Mesendoderm (in vitro differentiated cells): ENCODE data around the gene SEPTIN1.

Source experiments
- DNase-seq: peaks from one replicate; pipeline ENCODE4 v3.0.0; 2013
- H2AK5ac ChIP-seq: 2 replicates; pipeline ENCODE4 v1.6.1; 2013; ENCODE audit warnings: low read length, inconsistent platforms
- H2BK120ac ChIP-seq: 2 replicates; pipeline ENCODE4 v1.6.1; 2013; ENCODE audit warnings: low read depth, mild to moderate bottlenecking, low read length, moderate library complexity, mixed read lengths
- H2BK15ac ChIP-seq: replicated peaks from 2 replicates; pipeline ENCODE4 v1.6.1; 2013; ENCODE audit warnings: low read depth, mild to moderate bottlenecking, moderate library complexity
- H2BK5ac ChIP-seq: 2 replicates; pipeline ENCODE4 v1.6.1; 2013; ENCODE audit warnings: low read length, inconsistent platforms
- H3K18ac ChIP-seq: 2 replicates; pipeline ENCODE4 v1.6.1; 2013; ENCODE audit warnings: mild to moderate bottlenecking, low read length, mixed read lengths
- H3K23ac ChIP-seq: one replicate; pipeline ENCODE4 v1.6.1; 2013; ENCODE audit warnings: low read length
- H3K27ac ChIP-seq: 2 replicates; pipeline ENCODE4 v1.5.1; 2013; ENCODE audit warnings: low read depth, mild to moderate bottlenecking, inconsistent platforms, low read length, moderate library complexity
- H3K27me3 ChIP-seq: 2 replicates; pipeline ENCODE4 v1.6.1; 2013; ENCODE audit warnings: low read length, control low read depth, mild to moderate bottlenecking, inconsistent platforms; ENCODE audit not compliant: insufficient read depth, poor library complexity
- H3K36me3 ChIP-seq: 2 replicates; pipeline ENCODE4 v1.6.1; 2013; ENCODE audit warnings: low read length, inconsistent platforms; ENCODE audit not compliant: control insufficient read depth, insufficient read depth
- H3K4ac ChIP-seq: one replicate; pipeline ENCODE4 v1.6.1; 2013; ENCODE audit warnings: low read depth, mild to moderate bottlenecking, low read length, moderate library complexity
- H3K4me1 ChIP-seq: 2 replicates; pipeline ENCODE4 v1.6.1; 2013; ENCODE audit warnings: low read depth, low read length, inconsistent platforms; ENCODE audit not compliant: control insufficient read depth
- H3K4me2 ChIP-seq: 2 replicates; pipeline ENCODE4 v1.6.1; 2013; ENCODE audit warnings: low read length
- H3K4me3 ChIP-seq: 2 replicates; pipeline ENCODE4 v1.5.1; 2013; ENCODE audit warnings: mild to moderate bottlenecking, low read length
- H3K56ac ChIP-seq: one replicate; pipeline ENCODE4 v1.6.1; 2013; ENCODE audit warnings: low read length
- H3K79me1 ChIP-seq: 2 replicates; pipeline ENCODE4 v1.6.1; 2013; ENCODE audit warnings: low read length, inconsistent platforms
- H3K79me2 ChIP-seq: 2 replicates; pipeline ENCODE4 v1.6.1; 2013; ENCODE audit warnings: mild to moderate bottlenecking, low read length; ENCODE audit not compliant: control insufficient read depth, insufficient read depth
- H3K9ac ChIP-seq: 2 replicates; pipeline ENCODE4 v1.6.1; 2013; ENCODE audit warnings: low read length, inconsistent platforms
- H4K5ac ChIP-seq: one replicate; pipeline ENCODE4 v1.6.1; 2013; ENCODE audit warnings: low read length
- H4K8ac ChIP-seq: one replicate; pipeline ENCODE4 v1.6.1; 2013; ENCODE audit warnings: low read depth, mild to moderate bottlenecking, control low read depth, low read length, moderate library complexity
- WGBS: extraction: QIAGEN DNeasy Blood & Tissue Kit; methylation state at CpG from one replicate; pipeline ENCODE4 v1.1.7; 2013; ENCODE audit warnings: low lambda C conversion rate, missing lambda C conversion rate; ENCODE audit not compliant: insufficient coverage; ENCODE audit errors: extremely low coverage; 5-methylcytosine and 5-hydroxymethylcytosine counted together

SEPTIN1 gene

GRCh38 chr16:30414159-30414558 is 31.8 kb upstream of the SEPTIN1 start:
- no peak overlapping the region for H3K9ac ChIP-seq
- no peak overlapping the region for H3K4ac ChIP-seq
- H3K4me1 ChIP-seq: no peaks in the 10 kb centered on the region
- no peak overlapping the region for H3K4me3 ChIP-seq
- no peak overlapping the region for H4K5ac ChIP-seq
- H3K79me1 ChIP-seq: peaks cover 4% of the 10 kb centered on the region
- no peak overlapping the region for H3K27ac ChIP-seq
- H4K8ac ChIP-seq: no peak overlapping the region
- no peak overlapping the region for H2AK5ac ChIP-seq
- DNase-seq: no peak
- H3K36me3 ChIP-seq: peaks cover 7% of the 10 kb centered on the region
- H2BK120ac ChIP-seq: no peak overlapping the region
- no peaks in the 10 kb centered on the region for H3K27me3 ChIP-seq
- no peaks in the 10 kb centered on the region for H3K79me2 ChIP-seq
- WGBS: no CpG with 5 or more reads among the region's 5 CpGs
- H2BK5ac ChIP-seq: no peak overlapping the region
- no peak overlapping the region for H3K56ac ChIP-seq
- H3K23ac ChIP-seq: no peak overlapping the region
- H2BK15ac ChIP-seq: no peak overlapping the region
- no peak overlapping the region for H3K18ac ChIP-seq
- H3K4me2 ChIP-seq: no peak overlapping the region

GRCh38 chr16:30413112-30413806 is 30.9 kb upstream of the SEPTIN1 start:
- no peak overlapping the region for H3K56ac ChIP-seq
- peaks cover under 1% of the 10 kb centered on the region for H3K4me1 ChIP-seq
- 100% methylated on average over 1 of the region's 6 CpGs for WGBS
- H3K79me2 ChIP-seq: no peaks in the 10 kb centered on the region
- H2BK5ac ChIP-seq: no peak overlapping the region
- no peak for DNase-seq
- no peak overlapping the region for H2BK120ac ChIP-seq
- no peak overlapping the region for H3K18ac ChIP-seq
- H3K79me1 ChIP-seq: peaks cover 6% of the 10 kb centered on the region
- H3K4me3 ChIP-seq: no peak overlapping the region
- H3K9ac ChIP-seq: no peak overlapping the region
- H4K5ac ChIP-seq: no peak overlapping the region
- no peak overlapping the region for H3K4me2 ChIP-seq
- H4K8ac ChIP-seq: no peak overlapping the region
- H2BK15ac ChIP-seq: no peak overlapping the region
- H3K23ac ChIP-seq: no peak overlapping the region
- H3K27me3 ChIP-seq: no peaks in the 10 kb centered on the region
- H2AK5ac ChIP-seq: no peak overlapping the region
- no peak overlapping the region for H3K4ac ChIP-seq
- H3K27ac ChIP-seq: no peak overlapping the region
- H3K36me3 ChIP-seq: peaks cover 7% of the 10 kb centered on the region

GRCh38 chr16:30409125-30410060 is 27.0 kb upstream of the SEPTIN1 start:
- Histone ChIP-seq H4K8ac (no peak overlapping the region), H3K27me3 (no peaks in the 10 kb centered on the region)
- WGBS: no CpG with 5 or more reads among the region's 15 CpGs

GRCh38 chr16:30407804-30408534 is 25.6 kb upstream of the SEPTIN1 start:
- Histone ChIP-seq H2AK5ac (no peak overlapping the region), H3K9ac (peak overlapping the region; percentile 95), H3K36me3 (peaks cover 7% of the 10 kb centered on the region), H2BK120ac (no peak overlapping the region), H2BK5ac (peak overlapping the region; percentile 25), H3K4ac (peak overlapping the region; percentile 17), H3K79me1 (peaks cover 9% of the 10 kb centered on the region), H3K4me1 (peaks cover 7% of the 10 kb centered on the region), H3K27ac (peak overlapping the region; percentile 24), H3K79me2 (no peaks in the 10 kb centered on the region), H3K4me2 (peak overlapping the region; percentile 65), H3K23ac (peak overlapping the region; percentile 95), H3K4me3 (peak overlapping the region; percentile 86), H3K27me3 (no peaks in the 10 kb centered on the region), H4K5ac (no peak overlapping the region), H3K18ac (peak overlapping the region; percentile 35), H2BK15ac (no peak overlapping the region), H3K56ac (peak overlapping the region; percentile 95), H4K8ac (no peak overlapping the region)
- no CpG with 5 or more reads among the region's 19 CpGs for WGBS
- peak; percentile 60 for DNase-seq

More at GRCh38 chr16:30409125-30410060, 27.0 kb upstream of the SEPTIN1 start:
- no peak overlapping the region for H2BK5ac ChIP-seq
- peak overlapping the region; percentile 65 for H3K56ac ChIP-seq
- peaks cover 7% of the 10 kb centered on the region for H3K36me3 ChIP-seq
- H4K5ac ChIP-seq: no peak overlapping the region
- peak overlapping the region; percentile 51 for H3K9ac ChIP-seq
- DNase-seq: peak; percentile 93
- no peak overlapping the region for H3K18ac ChIP-seq
- no peaks in the 10 kb centered on the region for H3K79me2 ChIP-seq
- H3K27ac ChIP-seq: no peak overlapping the region
- H3K4me1 ChIP-seq: peaks cover 7% of the 10 kb centered on the region
- H3K79me1 ChIP-seq: peaks cover 9% of the 10 kb centered on the region
- H2BK120ac ChIP-seq: no peak overlapping the region
- H2BK15ac ChIP-seq: no peak overlapping the region
- no peak overlapping the region for H3K4me2 ChIP-seq
- no peak overlapping the region for H3K23ac ChIP-seq
- no peak overlapping the region for H2AK5ac ChIP-seq
- H3K4ac ChIP-seq: no peak overlapping the region
- no peak overlapping the region for H3K4me3 ChIP-seq

- H3K79me1 ChIP-seq: peaks cover 9% of the 10 kb centered on the region
- peak within 1 kb of the TSS; percentile 86 for H3K4me3 ChIP-seq
- no peak within 1 kb of the TSS for H2BK15ac ChIP-seq
- no peaks in the 10 kb centered on the region for H3K79me2 ChIP-seq
- H3K18ac ChIP-seq: peak within 1 kb of the TSS; percentile 54
- no CpG with 5 or more reads among the region's 65 CpGs for WGBS
- no peaks in the 10 kb centered on the region for H3K27me3 ChIP-seq
- peak; percentile 93 for DNase-seq
- H3K9ac ChIP-seq: peak within 1 kb of the TSS; percentile 95
- no peak within 1 kb of the TSS for H2BK120ac ChIP-seq
- H2AK5ac ChIP-seq: peak within 1 kb of the TSS; percentile 98
- H4K8ac ChIP-seq: no peak within 1 kb of the TSS
- H2BK5ac ChIP-seq: peak within 1 kb of the TSS; percentile 25
- peak within 1 kb of the TSS; percentile 95 for H3K23ac ChIP-seq
- peaks cover 7% of the 10 kb centered on the region for H3K36me3 ChIP-seq
- H4K5ac ChIP-seq: peak within 1 kb of the TSS; percentile 97
- H3K4me2 ChIP-seq: peak within 1 kb of the TSS; percentile 75
- H3K4ac ChIP-seq: peak within 1 kb of the TSS; percentile 38
- H3K27ac ChIP-seq: peak within 1 kb of the TSS; percentile 65
- peaks cover 7% of the 10 kb centered on the region for H3K4me1 ChIP-seq
- H3K56ac ChIP-seq: peak within 1 kb of the TSS; percentile 95
Observed at GRCh38 chr16:30407102-30407803, 24.9 kb upstream of the SEPTIN1 start, which contains the start of gene ZNF771. Gene ZNF771, plus strand, starts transcription at chr16:30407606. Its CDS starts 448 bp downstream, at chr16:30408054.
